GM12872 (cell line): ENCODE data around the gene PDE6A.
A peak's percentile ranks its signal among the peaks of the same experiment; 100 is the strongest.

ENCODE experiments used
- TF ChIP-seq, protein P1 (sequence below): IDR thresholded peaks from 3 replicates; pipeline ENCODE4 v1.5.1; 2011; ENCODE audit warnings: low read depth, mild to moderate bottlenecking, low read length, moderate library complexity; ENCODE audit not compliant: insufficient read depth

PDE6A gene

DNA sequence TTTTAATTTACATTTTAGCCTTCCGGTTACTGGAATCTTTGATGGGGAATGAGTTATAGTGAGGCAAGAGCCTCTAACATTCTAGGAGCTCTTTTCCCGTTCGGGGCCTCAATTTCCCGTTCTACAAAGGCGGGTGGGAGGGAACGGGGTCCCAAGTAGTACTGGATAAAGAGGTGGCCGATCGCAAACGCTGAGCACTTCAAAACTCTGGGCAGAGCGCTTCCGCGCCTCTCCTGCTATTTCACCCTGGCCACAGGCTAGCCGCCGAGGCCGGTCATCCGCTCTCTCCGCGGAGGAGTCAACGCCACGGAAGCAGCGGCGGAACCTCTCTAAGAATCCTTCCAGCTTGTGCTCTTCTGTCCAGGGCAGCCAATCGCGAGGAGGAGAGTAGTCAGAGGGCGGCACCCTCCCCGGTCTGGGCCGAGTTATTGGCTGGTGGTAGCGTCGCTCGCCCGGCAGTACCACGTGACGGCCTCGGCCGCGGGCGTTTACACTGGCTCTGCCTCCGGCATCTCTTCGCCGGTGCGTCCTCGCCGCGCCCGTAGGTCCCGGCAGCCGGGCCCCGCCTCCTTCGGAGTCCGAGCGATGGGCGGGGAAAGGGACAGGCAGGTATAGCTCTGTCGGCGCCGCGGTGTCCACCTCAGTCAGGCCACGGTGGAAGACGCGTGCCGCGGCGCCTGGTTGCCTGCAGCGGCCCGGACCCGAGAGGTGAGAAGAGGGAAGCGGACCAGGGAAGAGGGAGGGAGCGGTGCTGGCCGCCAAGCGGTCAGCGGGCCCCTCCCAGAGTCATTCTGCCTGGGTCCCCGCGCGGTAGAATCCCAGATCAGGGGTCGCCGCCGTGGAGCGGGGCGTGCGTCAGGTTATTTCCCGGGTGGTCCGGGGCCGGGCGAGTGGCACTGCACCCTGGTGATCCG is 15.9 kb upstream of the PDE6A start, which contains the start of gene SLC26A2:
Gene SLC26A2 (plus strand): TSS at position 487 of the 914 bp plus-strand sequence. CDS start 16,895 bp downstream, outside the sequence.
- TF ChIP-seq, protein P1, sequence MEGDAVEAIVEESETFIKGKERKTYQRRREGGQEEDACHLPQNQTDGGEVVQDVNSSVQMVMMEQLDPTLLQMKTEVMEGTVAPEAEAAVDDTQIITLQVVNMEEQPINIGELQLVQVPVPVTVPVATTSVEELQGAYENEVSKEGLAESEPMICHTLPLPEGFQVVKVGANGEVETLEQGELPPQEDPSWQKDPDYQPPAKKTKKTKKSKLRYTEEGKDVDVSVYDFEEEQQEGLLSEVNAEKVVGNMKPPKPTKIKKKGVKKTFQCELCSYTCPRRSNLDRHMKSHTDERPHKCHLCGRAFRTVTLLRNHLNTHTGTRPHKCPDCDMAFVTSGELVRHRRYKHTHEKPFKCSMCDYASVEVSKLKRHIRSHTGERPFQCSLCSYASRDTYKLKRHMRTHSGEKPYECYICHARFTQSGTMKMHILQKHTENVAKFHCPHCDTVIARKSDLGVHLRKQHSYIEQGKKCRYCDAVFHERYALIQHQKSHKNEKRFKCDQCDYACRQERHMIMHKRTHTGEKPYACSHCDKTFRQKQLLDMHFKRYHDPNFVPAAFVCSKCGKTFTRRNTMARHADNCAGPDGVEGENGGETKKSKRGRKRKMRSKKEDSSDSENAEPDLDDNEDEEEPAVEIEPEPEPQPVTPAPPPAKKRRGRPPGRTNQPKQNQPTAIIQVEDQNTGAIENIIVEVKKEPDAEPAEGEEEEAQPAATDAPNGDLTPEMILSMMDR: no peak

DNA sequence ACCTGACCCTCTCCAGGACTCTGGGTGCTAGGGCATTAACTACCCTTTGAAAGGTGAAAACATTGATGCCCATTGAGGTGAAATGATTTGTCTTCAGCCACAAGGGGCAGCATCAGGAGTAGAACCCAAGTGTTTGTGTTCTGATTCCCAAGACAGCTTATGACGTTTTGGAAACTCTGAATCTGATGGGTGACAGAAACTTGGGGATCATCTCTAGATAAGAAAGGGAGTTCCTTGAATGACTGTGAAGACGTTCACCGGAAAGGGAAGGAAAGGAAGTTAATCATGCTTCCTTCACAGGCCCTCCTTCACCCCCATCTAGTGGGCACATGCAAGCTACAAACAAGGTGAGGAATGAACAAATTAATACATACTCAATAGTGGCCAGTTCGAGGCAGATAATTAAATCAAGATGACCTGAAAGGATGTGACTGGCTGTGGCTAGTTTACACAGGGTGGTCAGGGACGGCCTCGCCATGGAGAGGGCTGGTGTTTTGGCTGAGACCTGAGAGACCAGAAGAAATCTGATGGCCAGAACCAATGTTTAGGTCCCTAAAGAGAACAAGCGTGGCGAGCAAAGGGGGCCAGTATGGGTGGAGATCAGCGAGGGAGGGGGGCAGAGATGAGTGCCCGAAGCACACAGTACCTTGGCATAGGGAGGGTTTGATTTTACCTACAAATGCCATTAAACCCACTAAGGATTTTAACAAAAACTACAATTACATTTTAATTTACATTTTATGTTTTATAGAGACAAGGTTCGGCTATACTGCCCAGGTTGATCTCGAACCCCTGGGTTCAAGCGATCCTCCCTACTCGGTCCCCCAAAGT is 15.0 kb upstream of the PDE6A start:
- TF ChIP-seq, protein P1: peak; percentile 71

DNA sequence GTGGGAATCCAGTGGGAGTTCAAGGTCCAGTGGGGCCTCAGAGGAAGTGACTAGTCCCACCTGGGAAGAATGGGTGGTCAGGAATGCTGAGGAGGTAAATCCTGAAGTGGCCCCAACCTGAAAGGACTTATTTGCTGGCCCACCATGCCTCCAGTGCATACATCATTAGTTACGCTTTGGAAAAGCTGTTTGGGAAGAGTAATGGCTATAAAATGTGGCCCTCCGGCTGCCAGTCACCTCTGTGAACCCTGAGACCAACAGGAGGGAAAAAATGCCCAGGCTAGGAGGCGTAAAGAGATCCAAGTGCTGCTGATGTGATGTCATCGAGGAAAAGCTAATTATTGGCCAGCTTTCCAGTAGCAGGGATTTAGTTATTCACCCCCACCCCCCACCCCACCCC is 13.3 kb upstream of the PDE6A start:
- TF ChIP-seq, protein P1: no peak

DNA sequence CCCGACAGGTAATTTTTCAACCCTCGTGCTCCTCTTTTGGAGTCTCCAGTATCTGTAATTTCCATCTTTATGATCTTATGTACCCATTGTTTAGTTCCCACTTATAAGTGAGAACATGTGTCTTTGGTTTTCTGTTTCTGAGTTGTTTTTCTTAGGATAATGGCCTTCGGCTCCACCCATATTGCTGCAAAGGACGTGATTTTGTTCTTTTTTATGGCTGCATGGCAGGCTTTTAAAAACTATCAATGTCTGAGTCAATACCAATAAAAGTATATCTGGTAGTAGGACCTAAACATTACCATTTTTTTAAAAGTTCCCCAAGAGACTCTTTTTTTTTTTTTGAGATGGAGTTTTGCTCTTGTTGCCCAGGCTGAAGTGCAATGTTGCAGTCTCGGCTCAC is 12.1 kb upstream of the PDE6A start:
- TF ChIP-seq, protein P1: no peak

DNA sequence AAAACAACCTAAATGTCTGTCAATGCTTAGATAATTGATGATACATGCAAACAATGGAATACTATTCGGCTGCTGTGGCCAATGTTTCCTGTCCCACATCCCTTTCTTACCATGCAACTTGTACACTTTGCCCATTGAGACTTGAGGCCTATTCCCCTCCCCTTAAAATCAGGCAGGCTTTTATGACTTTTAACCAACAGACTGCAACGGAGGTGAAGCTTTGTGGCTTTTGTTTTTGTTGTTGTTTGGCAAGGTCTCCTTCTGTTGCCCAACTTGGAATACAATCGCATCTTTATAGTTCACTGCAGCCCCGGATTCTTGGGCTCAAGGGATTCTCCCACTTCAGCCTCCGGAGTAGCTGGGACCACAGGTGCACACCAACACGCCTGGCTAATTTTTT is 10.2 kb upstream of the PDE6A start:
- TF ChIP-seq, protein P1: no peak

DNA sequence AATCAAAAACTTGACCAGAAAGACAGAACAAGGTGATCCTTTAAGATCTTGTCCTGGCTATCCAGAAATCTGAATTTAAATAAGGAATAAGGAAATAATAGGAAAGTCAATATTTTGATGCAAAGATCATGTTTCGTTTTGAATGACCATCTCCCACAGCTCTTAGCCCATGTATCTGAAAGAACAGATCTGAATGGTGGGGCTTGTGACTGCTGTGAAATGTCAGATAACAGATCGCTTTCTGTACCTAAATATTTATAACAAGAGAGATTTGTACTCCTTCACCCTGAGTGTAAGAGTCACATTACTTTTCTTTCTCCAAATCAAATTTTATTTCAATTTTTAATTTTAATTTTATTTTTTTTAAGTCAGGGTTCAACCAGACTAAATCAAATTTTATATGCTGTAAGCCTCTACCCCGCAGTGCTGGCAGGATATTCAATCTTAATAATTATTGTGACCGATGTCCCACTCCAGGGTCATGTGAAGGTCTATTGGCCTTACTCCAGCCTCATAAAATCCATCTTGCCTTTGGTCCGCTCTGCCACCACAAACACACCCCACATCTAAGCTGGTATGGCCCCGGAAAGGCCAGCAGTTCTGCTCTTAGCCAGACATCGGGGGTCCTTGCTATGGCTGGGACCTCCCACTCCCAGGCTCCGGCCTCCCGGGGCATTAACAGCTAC is 9.0 kb upstream of the PDE6A start:
- TF ChIP-seq, protein P1: no peak
